ENCODE data around the gene CNOT2.

CNOT2 gene

DNA sequence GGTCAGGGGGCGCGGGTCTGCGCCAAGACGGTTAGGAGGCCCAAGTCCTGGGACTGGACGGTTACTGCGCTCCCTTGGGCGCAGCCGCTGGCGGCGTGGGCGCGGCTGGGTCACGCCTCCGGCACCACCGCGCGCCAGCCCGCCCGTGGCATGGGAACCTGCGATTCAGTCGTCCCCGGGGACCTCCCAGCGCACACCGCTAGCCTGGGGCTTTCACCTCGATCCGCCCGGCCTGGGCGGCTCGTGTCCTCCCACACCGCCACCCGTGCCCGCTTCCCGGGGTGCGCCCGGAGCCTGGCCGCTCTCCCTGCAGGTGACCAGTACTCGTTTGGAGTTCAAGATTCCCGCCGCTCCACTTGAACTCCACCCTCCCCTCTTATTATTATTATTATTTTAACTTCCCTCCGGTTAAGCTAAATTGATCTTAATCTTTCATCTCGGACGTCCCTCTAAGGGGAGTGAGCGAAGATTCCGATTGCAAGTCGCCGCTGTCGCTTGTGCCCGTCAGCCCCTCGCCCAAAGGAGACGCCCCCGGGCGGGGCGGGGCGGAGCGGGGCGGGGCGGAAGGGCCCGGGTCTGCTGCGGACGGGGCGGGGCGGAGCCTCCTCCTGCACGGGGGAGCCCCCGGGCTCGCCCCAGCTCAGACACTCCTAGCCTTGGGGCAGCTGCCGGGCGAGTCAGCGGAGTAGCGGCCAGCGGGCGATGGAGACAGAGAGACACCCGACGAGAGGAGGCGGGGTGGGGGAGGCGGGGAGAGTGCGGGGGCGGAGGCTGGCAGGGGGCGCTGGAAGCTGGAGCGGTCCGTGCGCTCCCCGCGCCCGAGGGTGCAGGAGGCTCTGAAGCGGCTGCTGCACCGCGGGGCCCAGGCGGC is 122.7 kb downstream of the CNOT2 start, which contains the start of gene KCNMB4:
Gene KCNMB4, plus strand, starts transcription at position 643 of the 871 bp plus-strand sequence. CDS start 445 bp downstream, outside the sequence.
- Histone ChIP-seq H3K36me3 (ENCODE audit: insufficient read depth, low read length) (no peaks in the 10 kb centered on the region), H3K4me3 (peak within 1 kb of the TSS; percentile 96), H3K9ac (ENCODE audit: insufficient read length) (peak within 1 kb of the TSS; percentile 69), H3K9me3 (ENCODE audit: low read depth, low read length) (no peaks in the 10 kb centered on the region), H3K27ac (no peak within 1 kb of the TSS)
- TF ChIP-seq FOXP2 (optimal IDR thresholded peaks at IDR 0.05; ENCODE audit: control extremely low read depth, extremely low read length, insufficient read depth) = no peak
- peak; percentile 47; the same call in 1 of the 2 replicates for TF ChIP-seq POLR2AphosphoS5 (IDR thresholded peaks at IDR 0.05; ENCODE audit: borderline replicate concordance, low read depth, low read length)
- no peak for DNase-seq (ENCODE audit: low read depth, low spot score)

GRCh38 chr12:70366581-70367257 is 123.5 kb downstream of the CNOT2 start:
- Histone ChIP-seq H3K36me3 (ENCODE audit: insufficient read depth, low read length) (no peaks in the 10 kb centered on the region), H3K4me3 (peak overlapping the region; percentile 96), H3K9ac (ENCODE audit: insufficient read length) (peak overlapping the region; percentile 69), H3K27ac (no peak overlapping the region), H3K9me3 (ENCODE audit: low read depth, low read length) (no peaks in the 10 kb centered on the region)
- DNase-seq (ENCODE audit: low read depth, low spot score) = no peak
- TF ChIP-seq FOXP2 (optimal IDR thresholded peaks at IDR 0.05; ENCODE audit: control extremely low read depth, extremely low read length, insufficient read depth) = no peak
- no peak for TF ChIP-seq EZH2 (IDR thresholded peaks at IDR 0.05)
- no peak; the same call in 1 of the 2 replicates for TF ChIP-seq POLR2AphosphoS5 (IDR thresholded peaks at IDR 0.05; ENCODE audit: borderline replicate concordance, low read depth, low read length)

DNA sequence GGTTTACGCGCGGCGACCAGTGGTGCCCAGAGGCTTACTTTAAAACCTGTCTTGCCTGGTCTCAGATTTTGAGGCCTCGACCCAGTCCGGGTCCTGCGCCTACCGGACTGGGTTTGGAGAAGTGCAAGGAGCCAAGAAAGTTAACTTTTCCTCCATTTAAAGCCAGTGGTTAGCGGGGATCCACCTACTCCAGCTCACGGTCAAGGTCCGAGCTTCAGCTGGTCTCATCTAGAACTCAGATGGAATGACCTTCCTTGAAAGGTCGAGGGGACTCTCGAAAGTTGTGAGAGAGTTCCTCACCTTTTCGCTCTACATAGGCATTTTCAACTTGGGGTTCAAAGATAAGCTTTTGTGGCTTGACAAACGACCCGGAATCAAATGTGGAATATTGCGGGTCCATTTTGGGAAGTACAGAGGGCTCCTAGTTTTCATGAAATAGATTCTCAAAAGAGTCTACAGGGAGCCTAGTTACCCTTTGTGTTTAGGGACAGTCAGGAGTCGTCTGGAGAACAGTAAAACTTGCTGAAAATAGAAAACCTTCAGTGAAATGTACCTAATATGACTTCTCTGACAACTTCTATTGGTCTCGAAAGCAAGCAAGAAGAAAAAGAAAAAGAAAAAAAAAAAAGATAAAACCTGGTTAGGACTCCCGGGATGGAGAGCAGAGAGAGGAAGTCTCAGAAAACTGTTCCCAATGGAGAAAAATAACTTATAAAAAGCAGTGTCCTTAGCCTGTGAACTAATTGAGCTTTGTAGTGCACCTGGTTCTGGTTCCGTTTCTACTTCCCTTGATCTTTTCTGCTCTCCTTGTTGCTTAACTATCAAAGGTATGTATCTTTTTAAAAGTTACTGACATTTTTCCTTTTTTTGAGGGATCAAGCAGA is 124.3 kb downstream of the CNOT2 start:
- no peaks in the 10 kb centered on the region for H3K9me3 ChIP-seq (ENCODE audit: low read depth, low read length)
- DNase-seq (ENCODE audit: low read depth, low spot score) = no peak
- TF ChIP-seq EZH2 (IDR thresholded peaks at IDR 0.05) (no peak), FOXP2 (optimal IDR thresholded peaks at IDR 0.05; ENCODE audit: control extremely low read depth, extremely low read length, insufficient read depth) (no peak), POLR2AphosphoS5 (IDR thresholded peaks at IDR 0.05; ENCODE audit: borderline replicate concordance, low read depth, low read length) (no peak)
- no peak overlapping the region for H3K27ac ChIP-seq
- peak overlapping the region; percentile 96 for H3K4me3 ChIP-seq
- peak overlapping the region; percentile 69 for H3K9ac ChIP-seq (ENCODE audit: insufficient read length)
- no peaks in the 10 kb centered on the region for H3K36me3 ChIP-seq (ENCODE audit: insufficient read depth, low read length)

- no peak for DNase-seq (ENCODE audit: low read depth, low spot score)
- Histone ChIP-seq H3K9ac (ENCODE audit: insufficient read length) (no peak overlapping the region), H3K4me3 (no peak overlapping the region), H3K36me3 (ENCODE audit: insufficient read depth, low read length) (no peaks in the 10 kb centered on the region), H3K27ac (no peak overlapping the region), H3K9me3 (ENCODE audit: low read depth, low read length) (no peaks in the 10 kb centered on the region)
- TF ChIP-seq POLR2AphosphoS5 (IDR thresholded peaks at IDR 0.05; ENCODE audit: borderline replicate concordance, low read depth, low read length) (no peak), FOXP2 (optimal IDR thresholded peaks at IDR 0.05; ENCODE audit: control extremely low read depth, extremely low read length, insufficient read depth) (no peak), EZH2 (IDR thresholded peaks at IDR 0.05) (no peak)
These were observed 129.6 kb downstream of the CNOT2 start for GRCh38 chr12:70372881-70373280.

- Histone ChIP-seq H3K4me3 (no peak overlapping the region), H3K27ac (no peak overlapping the region), H3K36me3 (ENCODE audit: insufficient read depth, low read length) (no peaks in the 10 kb centered on the region), H3K9me3 (ENCODE audit: low read depth, low read length) (no peaks in the 10 kb centered on the region), H3K9ac (ENCODE audit: insufficient read length) (no peak overlapping the region)
- TF ChIP-seq EZH2 (IDR thresholded peaks at IDR 0.05) (no peak), POLR2AphosphoS5 (IDR thresholded peaks at IDR 0.05; ENCODE audit: borderline replicate concordance, low read depth, low read length) (no peak), FOXP2 (optimal IDR thresholded peaks at IDR 0.05; ENCODE audit: control extremely low read depth, extremely low read length, insufficient read depth) (no peak)
- no peak for DNase-seq (ENCODE audit: low read depth, low spot score)
These were observed 136.6 kb downstream of the CNOT2 start for GRCh38 chr12:70379846-70380245.

DNA sequence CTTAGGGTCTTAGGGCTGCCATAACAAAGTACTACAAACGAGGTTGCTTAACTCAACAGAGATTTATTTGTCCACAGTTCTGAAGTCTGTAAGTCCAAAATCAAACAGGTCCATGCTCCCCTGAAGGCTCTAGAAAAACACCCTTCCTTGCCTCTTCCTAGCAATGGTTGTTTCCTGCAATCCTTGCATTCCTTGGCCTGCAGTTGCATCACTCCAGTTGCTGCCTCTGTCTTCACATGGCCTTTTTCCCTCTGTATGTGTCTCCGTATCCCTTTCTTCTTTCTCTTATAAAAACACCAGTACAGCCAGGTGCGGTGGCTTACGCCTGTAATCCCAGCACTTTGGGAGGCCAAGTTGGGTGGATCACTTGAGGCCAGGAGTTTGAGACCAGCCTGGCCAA is 140.3 kb downstream of the CNOT2 start:
- Histone ChIP-seq H3K27ac (no peak overlapping the region), H3K36me3 (ENCODE audit: insufficient read depth, low read length) (no peaks in the 10 kb centered on the region), H3K4me3 (no peak overlapping the region), H3K9me3 (ENCODE audit: low read depth, low read length) (no peaks in the 10 kb centered on the region), H3K9ac (ENCODE audit: insufficient read length) (no peak overlapping the region)
- DNase-seq (ENCODE audit: low read depth, low spot score) = no peak
- TF ChIP-seq FOXP2 (optimal IDR thresholded peaks at IDR 0.05; ENCODE audit: control extremely low read depth, extremely low read length, insufficient read depth) (no peak), EZH2 (IDR thresholded peaks at IDR 0.05) (no peak), POLR2AphosphoS5 (IDR thresholded peaks at IDR 0.05; ENCODE audit: borderline replicate concordance, low read depth, low read length) (no peak)

DNA sequence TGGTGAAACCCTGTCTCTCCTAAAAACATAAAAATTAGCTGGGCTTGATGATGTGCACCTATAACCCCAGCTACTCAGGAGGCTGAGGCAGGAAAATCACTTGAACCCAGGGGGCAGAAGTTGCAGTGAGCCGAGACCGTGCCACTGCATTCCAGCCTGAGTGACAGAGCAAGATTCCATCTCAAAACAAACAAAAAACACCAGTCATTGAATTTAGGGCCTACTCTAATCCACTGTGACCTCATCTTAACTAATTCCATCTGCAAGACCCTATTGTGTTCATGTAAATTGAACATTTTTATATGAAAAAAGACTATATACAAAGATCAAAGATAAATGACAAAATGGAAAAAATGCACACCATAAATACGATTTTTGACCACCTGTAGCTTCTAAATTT is 140.7 kb downstream of the CNOT2 start:
- H3K4me3 ChIP-seq = no peak overlapping the region
- no peak overlapping the region for H3K27ac ChIP-seq
- no peak for DNase-seq (ENCODE audit: low read depth, low spot score)
- TF ChIP-seq EZH2 (IDR thresholded peaks at IDR 0.05) = no peak
- TF ChIP-seq FOXP2 (optimal IDR thresholded peaks at IDR 0.05; ENCODE audit: control extremely low read depth, extremely low read length, insufficient read depth) = no peak
- TF ChIP-seq POLR2AphosphoS5 (IDR thresholded peaks at IDR 0.05; ENCODE audit: borderline replicate concordance, low read depth, low read length) = no peak
- no peaks in the 10 kb centered on the region for H3K9me3 ChIP-seq (ENCODE audit: low read depth, low read length)
- H3K36me3 ChIP-seq (ENCODE audit: insufficient read depth, low read length) = no peaks in the 10 kb centered on the region
- no peak overlapping the region for H3K9ac ChIP-seq (ENCODE audit: insufficient read length)
